Activated CD4-positive, alpha-beta memory T cell treated with anti-CD3 and anti-CD28 coated beads, Interleukin-2, amount 10 ng/mL, durations not matched to agents 7 days and 5 days (primary cell): ENCODE measurements around the gene C16orf46. TPM values are rescaled to one million over a fixed set of nuclear protein-coding genes. Genes with fewer than 3 reads are reported as not detected.

Source experiments
- CTCF ChIA-PET: fragments of 350-600 bp; sonication (Branson Sonifier 250); formaldehyde crosslinking; loops from one replicate; lab custom pipeline; 2021; ENCODE audit warnings: antibody characterized with exemption, inconsistent platforms; lab: Charles Lee
- POLR2A ChIA-PET: fragments of 350-600 bp; sonication (Branson Sonifier 250); formaldehyde crosslinking; loops from one replicate; lab custom pipeline; 2021; ENCODE audit warnings: antibody characterized with exemption; lab: Charles Lee
- DNase-seq: peaks from one replicate; pipeline ENCODE4 v3.0.0-alpha.2; 2020
- H3K27ac Mint-ChIP-seq: one replicate; pipeline ENCODE4 v1.8.0; 2021; ENCODE audit warnings: mild to moderate bottlenecking, mixed read lengths
- H3K27me3 Mint-ChIP-seq: one replicate; pipeline ENCODE4 v1.8.0; 2021; ENCODE audit warnings: mixed read lengths
- H3K36me3 Mint-ChIP-seq: one replicate; pipeline ENCODE4 v1.8.0; 2021; ENCODE audit warnings: low read depth, mixed read lengths
- H3K4me1 Mint-ChIP-seq: one replicate; pipeline ENCODE4 v1.8.0; 2021; ENCODE audit warnings: mixed read lengths
- H3K4me3 Mint-ChIP-seq: one replicate; pipeline ENCODE4 v1.8.0; 2021; ENCODE audit warnings: mild to moderate bottlenecking, mixed read lengths
- H3K9me3 Mint-ChIP-seq: one replicate; pipeline ENCODE4 v1.8.0; 2021; ENCODE audit warnings: mixed read lengths
- total RNA-seq, 2 experiments: library from RNA; stranded (reverse); gene quantifications; one replicate each; pipeline ENCODE4 v1.2.3, GENCODE V29; 2021

C16orf46 gene
- total RNA-seq, 2 experiments from 2014 or later = 0.73 TPM; not detected in 1

- no peaks in the 10 kb centered on the region for H3K27me3 Mint-ChIP-seq
- peak; percentile 53 for DNase-seq
- H3K9me3 Mint-ChIP-seq = no peaks in the 10 kb centered on the region
- H3K4me3 Mint-ChIP-seq = peak overlapping the region; percentile 79
- H3K27ac Mint-ChIP-seq = peak overlapping the region; percentile 63
- peaks cover 45% of the 10 kb centered on the region for H3K36me3 Mint-ChIP-seq
- H3K4me1 Mint-ChIP-seq = peaks cover 26% of the 10 kb centered on the region
- CTCF ChIA-PET = interaction anchor here (0.6 to 4.7 kb wide), 38 partner anchors 9 to 1619 kb away, joined by 3 to 75 read pairs (median 4); partner anchors contain the start of genes C16orf46, CENPN, CMC2 and GAN
- POLR2A ChIA-PET = interaction anchor here (0.9 to 8.8 kb wide), 11 partner anchors 13 to 434 kb away, joined by 3 to 70 read pairs (median 3); partner anchors contain the start of genes C16orf46, CENPN, CMC2 and GAN
Observed at GRCh38 chr16:81035975-81036750, 40.9 kb downstream of the C16orf46 start.

GRCh38 chr16:81035398-81035974 lies 41.6 kb downstream of the C16orf46 start, which contains the start of gene ATMIN:
Gene ATMIN, plus strand, starts transcription at chr16:81035842. Its CDS starts 29 bp downstream, at chr16:81035871.
- DNase-seq = peak; percentile 88
- Mint-ChIP-seq H3K27ac (peak within 1 kb of the TSS; percentile 63), H3K27me3 (no peaks in the 10 kb centered on the region), H3K4me3 (peak within 1 kb of the TSS; percentile 79), H3K9me3 (no peaks in the 10 kb centered on the region), H3K4me1 (peaks cover 26% of the 10 kb centered on the region), H3K36me3 (peaks cover 40% of the 10 kb centered on the region)
- CTCF ChIA-PET = interaction anchor here (0.6 to 4.7 kb wide), 38 partner anchors 9 to 1619 kb away, joined by 3 to 75 read pairs (median 4); partner anchors contain the start of genes C16orf46, CENPN, CMC2 and GAN
- POLR2A ChIA-PET = interaction anchor here (1.0 to 8.8 kb wide), 11 partner anchors 14 to 435 kb away, joined by 3 to 70 read pairs (median 3); partner anchors contain the start of genes C16orf46, CENPN, CMC2 and GAN

- Mint-ChIP-seq H3K9me3 (no peaks in the 10 kb centered on the region), H3K4me1 (peaks cover under 1% of the 10 kb centered on the region), H3K27me3 (no peaks in the 10 kb centered on the region), H3K27ac (no peak overlapping the region), H3K36me3 (peaks cover 60% of the 10 kb centered on the region), H3K4me3 (no peak overlapping the region)
- ChIA-PET POLR2A (interaction anchor here (1.3 to 8.8 kb wide), 2 partner anchors 11 to 26 kb away, joined by 6 to 70 read pairs; partner anchors contain the start of genes CENPN and CMC2), CTCF (interaction anchor here (1.0 to 1.2 kb wide), 2 partner anchors 12 to 46 kb away, joined by 3 read pairs; no protein-coding TSS in a partner anchor)
- DNase-seq = no peak
Observed at GRCh38 chr16:81029930-81030604, 47.0 kb downstream of the C16orf46 start.

GRCh38 chr16:81026429-81026828 lies 50.6 kb downstream of the C16orf46 start:
- Mint-ChIP-seq H3K4me3 (no peak overlapping the region), H3K27me3 (no peaks in the 10 kb centered on the region), H3K27ac (no peak overlapping the region), H3K9me3 (no peaks in the 10 kb centered on the region), H3K4me1 (no peaks in the 10 kb centered on the region), H3K36me3 (peaks cover 67% of the 10 kb centered on the region)
- POLR2A ChIA-PET = no interaction called here
- CTCF ChIA-PET = interaction anchor here (0.8 kb wide), 1 partner anchor 9 kb away, joined by 3 read pairs; the partner anchor contains the start of gene ATMIN
- no peak for DNase-seq

- ChIA-PET POLR2A (interaction anchor here (0.7 to 1.8 kb wide), 4 partner anchors 11 to 20 kb away, joined by 3 to 6 read pairs (median 4); partner anchors contain the start of gene ATMIN), CTCF (interaction anchor here (1.1 to 2.6 kb wide), 4 partner anchors 11 to 17 kb away, joined by 3 to 14 read pairs (median 10); partner anchors contain the start of gene ATMIN)
- Mint-ChIP-seq H3K9me3 (no peaks in the 10 kb centered on the region), H3K4me3 (no peak overlapping the region), H3K27me3 (no peaks in the 10 kb centered on the region), H3K36me3 (peaks cover 80% of the 10 kb centered on the region), H3K27ac (no peak overlapping the region), H3K4me1 (peaks cover 9% of the 10 kb centered on the region)
- no peak for DNase-seq
Observed at GRCh38 chr16:81018496-81018895, 58.5 kb downstream of the C16orf46 start.

- Mint-ChIP-seq H3K27ac (peak overlapping the region; percentile 24), H3K36me3 (peaks cover 76% of the 10 kb centered on the region), H3K4me1 (peaks cover 27% of the 10 kb centered on the region), H3K27me3 (no peaks in the 10 kb centered on the region), H3K9me3 (no peaks in the 10 kb centered on the region), H3K4me3 (no peak overlapping the region)
- CTCF ChIA-PET = interaction anchor here (1.0 to 1.2 kb wide), 3 partner anchors 10 to 21 kb away, joined by 3 to 6 read pairs (median 5); partner anchors contain the start of gene ATMIN
- POLR2A ChIA-PET = interaction anchor here (0.9 to 1.5 kb wide), 4 partner anchors 11 to 63 kb away, joined by 3 to 4 read pairs (median 4); partner anchors contain the start of gene C16orf46
- no peak for DNase-seq
Observed at GRCh38 chr16:81014672-81015071, 62.4 kb downstream of the C16orf46 start.

GRCh38 chr16:81012974-81013373 lies 64.1 kb downstream of the C16orf46 start:
- Mint-ChIP-seq H3K36me3 (peaks cover 76% of the 10 kb centered on the region), H3K4me3 (no peak overlapping the region), H3K27ac (no peak overlapping the region), H3K9me3 (no peaks in the 10 kb centered on the region), H3K27me3 (no peaks in the 10 kb centered on the region), H3K4me1 (peaks cover 42% of the 10 kb centered on the region)
- CTCF ChIA-PET = no interaction called here
- POLR2A ChIA-PET = no interaction called here
- DNase-seq = no peak

Other genes with a start within 250 kb of the C16orf46 start
- 10 to 100 TPM; 90.7 to 99.9 TPM for gene CMC2, start 70.4 kb downstream of the C16orf46 start, total RNA-seq
- gene CENPN, start 70.0 kb downstream of the C16orf46 start, total RNA-seq = 10 to 100 TPM; 62.2 to 66.9 TPM
- 10 to 100 TPM; 29.6 to 33.8 TPM for gene ATMIN, start 41.4 kb downstream of the C16orf46 start, total RNA-seq
- 1 to 10 TPM; 3.5 to 6.6 TPM for gene GCSH, start 19.2 kb upstream of the C16orf46 start, total RNA-seq
- gene BCO1, start 161.5 kb upstream of the C16orf46 start, total RNA-seq = not detected
- 1 to 10 TPM; 8.4 to 8.9 TPM for gene GAN, start 237.7 kb upstream of the C16orf46 start, total RNA-seq